IMR-90 (cell line): ENCODE results near the gene KLHL30. TPM values are rescaled to one million over a fixed set of nuclear protein-coding genes. Genes with fewer than 3 reads are reported as not detected.

Experiments used
- ATAC-seq: fragments of 200-7000 bp; cut with Tn5 transposase; 2 replicates; pipeline ENCODE4 v1.9.1; 2020; ENCODE audit warnings: low read depth, mild to moderate bottlenecking, moderate library complexity
- BruUV-seq: library from RNA; stranded (reverse); fragments of 400-500 nt; replicated peaks from 2 replicates; lab custom pipeline; 2021; lab: Mats Ljungman, UMichigan
- CTCF ChIA-PET: fragments of 300-600 bp; formaldehyde crosslinking; extraction: SDS; loops from one replicate; lab custom pipeline; 2021; ENCODE audit warnings: antibody characterized with exemption; lab: Yijun Ruan, JAX
- POLR2A ChIA-PET: fragments of 300-600 bp; sonication (Branson Sonifier 250); formaldehyde crosslinking; loops from one replicate; lab custom pipeline; 2022; ENCODE audit warnings: antibody characterized with exemption; ENCODE audit not compliant: unreplicated experiment; lab: Charles Lee
- DNase-seq: peaks from one replicate; pipeline ENCODE4 v3.0.0; 2013
- H2AFZ ChIP-seq: replicated peaks from 2 replicates; pipeline ENCODE3; 2013; ENCODE audit warnings: low read length, mild to moderate bottlenecking; ENCODE audit not compliant: poor library complexity
- H2AK5ac ChIP-seq: 2 replicates; pipeline ENCODE4 v1.6.1; 2013; ENCODE audit warnings: low read depth, low read length, inconsistent platforms
- H2AK9ac ChIP-seq: replicated peaks from 2 replicates; pipeline ENCODE3; 2013; ENCODE audit warnings: mild to moderate bottlenecking, low read depth, low read length, moderate library complexity; ENCODE audit not compliant: poor library complexity
- H2BK120ac ChIP-seq: 2 replicates; pipeline ENCODE4 v1.6.1; 2013; ENCODE audit warnings: low read depth, low read length, inconsistent platforms
- H2BK15ac ChIP-seq: 3 replicates; pipeline ENCODE4 v1.6.1; 2013; ENCODE audit warnings: low read depth, low read length, inconsistent platforms
- H2BK20ac ChIP-seq: 2 replicates; pipeline ENCODE4 v1.6.1; 2013; ENCODE audit warnings: low read depth, mild to moderate bottlenecking, inconsistent platforms, low read length, moderate library complexity
- H2BK5ac ChIP-seq: 2 replicates; pipeline ENCODE4 v1.6.1; 2013; ENCODE audit warnings: mild to moderate bottlenecking, low read depth, low read length, inconsistent platforms; ENCODE audit not compliant: poor library complexity, severe bottlenecking
- H3K14ac ChIP-seq: replicated peaks from 2 replicates; pipeline ENCODE4 v1.6.1; 2013; ENCODE audit warnings: low read depth, low read length, inconsistent platforms
- H3K18ac ChIP-seq: 2 replicates; pipeline ENCODE4 v1.6.1; 2013; ENCODE audit warnings: low read depth, low read length, control low read depth
- H3K23ac ChIP-seq: 2 replicates; pipeline ENCODE4 v1.6.1; 2013; ENCODE audit warnings: low read depth, low read length, inconsistent platforms
- H3K27ac ChIP-seq: 2 replicates; pipeline ENCODE4 v1.5.1; 2013; ENCODE audit warnings: mild to moderate bottlenecking, control low read depth, low read length; ENCODE audit not compliant: insufficient read depth
- H3K27me3 ChIP-seq: 2 replicates; pipeline ENCODE4 v1.6.1; 2013; ENCODE audit warnings: low read length; ENCODE audit not compliant: control insufficient read depth, insufficient read depth
- H3K36me3 ChIP-seq: 2 replicates; pipeline ENCODE4 v1.6.1; 2013; ENCODE audit warnings: low read length, mixed read lengths; ENCODE audit not compliant: control insufficient read depth, insufficient read depth
- H3K4ac ChIP-seq: 2 replicates; pipeline ENCODE4 v1.6.1; 2013; ENCODE audit warnings: low read depth, low read length, inconsistent platforms
- H3K4me1 ChIP-seq: 2 replicates; pipeline ENCODE4 v1.6.1; 2013; ENCODE audit warnings: low read length, mixed read lengths; ENCODE audit not compliant: control insufficient read depth, insufficient read depth
- H3K4me2 ChIP-seq: 2 replicates; pipeline ENCODE4 v1.6.1; 2013; ENCODE audit warnings: low read depth, mild to moderate bottlenecking, control low read depth, low read length, moderate library complexity
- H3K4me3 ChIP-seq: 2 replicates; pipeline ENCODE4 v1.5.1; 2013; ENCODE audit warnings: low read depth, mild to moderate bottlenecking, control low read depth, low read length, moderate library complexity; ENCODE audit not compliant: insufficient read depth
- H3K56ac ChIP-seq: 2 replicates; pipeline ENCODE4 v1.6.1; 2013; ENCODE audit warnings: low read length, inconsistent platforms; ENCODE audit not compliant: insufficient read depth; ENCODE audit errors: extremely low read depth
- H3K79me1 ChIP-seq, 2 experiments: 2 replicates each; pipeline ENCODE4 v1.6.1; 2013; ENCODE audit warnings: low read length in 2 of 2, inconsistent platforms in 1 of 2, low read depth in 1 of 2
- H3K9ac ChIP-seq: 2 replicates; pipeline ENCODE4 v1.6.1; 2013; ENCODE audit warnings: low read depth, low read length, control low read depth
- H3K9me1 ChIP-seq: 2 replicates; pipeline ENCODE4 v1.6.1; 2013; ENCODE audit warnings: low read length, inconsistent platforms; ENCODE audit not compliant: insufficient read depth
- H3K9me3 ChIP-seq: 2 replicates; pipeline ENCODE4 v1.6.1; 2013; ENCODE audit warnings: low read length; ENCODE audit not compliant: control insufficient read depth, insufficient read depth
- H4K20me1 ChIP-seq: 2 replicates; pipeline ENCODE4 v1.6.1; 2013; ENCODE audit warnings: low read length, inconsistent platforms; ENCODE audit not compliant: insufficient read depth
- H4K5ac ChIP-seq: 2 replicates; pipeline ENCODE4 v1.6.1; 2013; ENCODE audit warnings: mild to moderate bottlenecking, low read depth, low read length, control low read depth
- H4K8ac ChIP-seq, 2 experiments: 2 replicates each; pipeline ENCODE4 v1.6.1; 2013; ENCODE audit warnings: low read depth in 2 of 2, low read length in 2 of 2, control low read depth in 1 of 2, inconsistent platforms in 1 of 2
- H4K91ac ChIP-seq: 2 replicates; pipeline ENCODE4 v1.6.1; 2013; ENCODE audit warnings: low read depth, low read length, inconsistent platforms; ENCODE audit not compliant: insufficient read depth
- BHLHE40 ChIP-seq: fragments of 150-350 bp; IDR thresholded peaks from 2 replicates; pipeline ENCODE4 v1.6.1; 2016; ENCODE audit warnings: mild to moderate bottlenecking, low read depth, low read length
- CHD1 ChIP-seq: IDR thresholded peaks from 2 replicates; pipeline ENCODE4 v1.6.1; 2012; ENCODE audit warnings: low read depth, low read length, improper control_type of control experiment
- ELK1 ChIP-seq: fragments of 150-350 bp; IDR thresholded peaks from 2 replicates; pipeline ENCODE4 v1.6.1; 2016; ENCODE audit warnings: low read depth, mild to moderate bottlenecking, low read length, moderate library complexity, borderline replicate concordance
- FOS ChIP-seq: fragments of 150-350 bp; IDR thresholded peaks from 2 replicates; pipeline ENCODE4 v1.6.1; 2016; ENCODE audit warnings: low read depth, low read length
- MAFK ChIP-seq: IDR thresholded peaks from 2 replicates; pipeline ENCODE4 v1.6.1; 2012; ENCODE audit warnings: low read depth, low read length, improper control_type of control experiment
- MAZ ChIP-seq: IDR thresholded peaks from 2 replicates; pipeline ENCODE4 v1.6.1; 2012; ENCODE audit warnings: low read depth, mild to moderate bottlenecking, low read length, improper control_type of control experiment, moderate library complexity, borderline replicate concordance
- MXI1 ChIP-seq: IDR thresholded peaks from 2 replicates; pipeline ENCODE4 v1.6.1; 2012; ENCODE audit warnings: low read depth, mild to moderate bottlenecking, low read length, moderate library complexity, borderline replicate concordance
- NFE2L2 ChIP-seq: fragments of 150-350 bp; IDR thresholded peaks from 2 replicates; pipeline ENCODE4 v1.6.1; 2016; ENCODE audit warnings: low read depth, mild to moderate bottlenecking, low read length
- POLR2A ChIP-seq: IDR thresholded peaks from 2 replicates; pipeline ENCODE4 v1.6.1; 2012; ENCODE audit warnings: mild to moderate bottlenecking, low read depth, low read length
- RCOR1 ChIP-seq: IDR thresholded peaks from 2 replicates; pipeline ENCODE4 v1.6.1; 2012; ENCODE audit warnings: mild to moderate bottlenecking, low read length, improper control_type of control experiment; ENCODE audit not compliant: insufficient replicate concordance
- RFX5 ChIP-seq: IDR thresholded peaks from 2 replicates; pipeline ENCODE4 v1.8.0; 2012; ENCODE audit warnings: low read depth, mild to moderate bottlenecking, low read length, moderate library complexity
- USF2 ChIP-seq: fragments of 150-350 bp; IDR thresholded peaks from 2 replicates; pipeline ENCODE4 v1.6.1; 2017; ENCODE audit warnings: mild to moderate bottlenecking, antibody characterized with exemption, low read length, low read depth
- WGBS, 2 experiments: methylation state at CpG; one replicate each; pipeline versions ENCODE4 v1.1.5 to v1.1.7; 2013; ENCODE audit warnings: missing lambda C conversion rate in 2 of 2; ENCODE audit not compliant: insufficient read length in 1 of 2; ENCODE audit errors: extremely low coverage in 2 of 2; 5-methylcytosine and 5-hydroxymethylcytosine counted together
- dilution Hi-C: fragments of 300-500 bp; cut with HindIII; formaldehyde crosslinking; loops from one replicate; pipeline ENCODE4 v1.14.3; 2018; ENCODE audit warnings: low sequenced_read_pairs; ENCODE audit not compliant: unreplicated experiment
- in situ Hi-C: fragments of 300-500 bp; cut with MboI; formaldehyde crosslinking; loops from 3 replicates; pipeline ENCODE4 v1.14.3; 2019; ENCODE audit warnings: low sequenced_read_pairs, inconsistent platforms, mixed read lengths
- intact Hi-C: fragments of 100-400 bp; cut with micrococcal nuclease; formaldehyde crosslinking; loops from 2 replicates; pipeline ENCODE4 v1.10.0; 2022
- polyA plus RNA-seq, 3 experiments: library from polyadenylated mRNA; depleted of rRNA; stranded (reverse); fragments of >200 nt; gene quantifications; 2 replicates each; pipeline ENCODE4 v1.2.3, GENCODE V29; 2012; ENCODE audit warnings: low replicate concordance in 1 of 3
- total RNA-seq: library from RNA; depleted of rRNA; stranded (reverse); fragments of >200 nt; gene quantifications from 2 replicates; pipeline ENCODE4 v1.2.3, GENCODE V29; 2012

KLHL30 gene
- total and polyA plus RNA-seq, 2 of the 4 experiments (the other 2 are of a cell fraction): under 0.01 to 0.03 TPM

- TF ChIP-seq MAFK (no peak), RFX5 (no peak)
Measured at GRCh38 chr2:238122287-238123217, 15.9 kb upstream of the KLHL30 start (continued).

GRCh38 chr2:238123218-238123971 is 15.1 kb upstream of the KLHL30 start:
- Histone ChIP-seq H2AK5ac (no peak overlapping the region), H3K36me3 (no peaks in the 10 kb centered on the region), H3K14ac (no peak overlapping the region), H2BK15ac (no peak overlapping the region), H3K27me3 (peaks cover 33% of the 10 kb centered on the region), H4K5ac (no peak overlapping the region), H3K79me1 (no peaks in the 10 kb centered on the region), H3K4me2 (no peak overlapping the region), H3K4ac (no peak overlapping the region), H3K9ac (no peak overlapping the region), H2BK120ac (no peak overlapping the region), H3K9me3 (no peaks in the 10 kb centered on the region), H3K4me1 (peaks cover 10% of the 10 kb centered on the region), H2AK9ac (no peak overlapping the region), H4K91ac (no peak overlapping the region), H3K23ac (no peak overlapping the region), H2BK5ac (no peak overlapping the region), H4K20me1 (no peaks in the 10 kb centered on the region), H4K8ac (no peak overlapping the region), H2AFZ (no peak overlapping the region), H3K27ac (no peak overlapping the region), H3K56ac (no peak overlapping the region), H3K9me1 (peaks cover 5% of the 10 kb centered on the region; the same call in 1 of the 2 replicates), H3K18ac (no peak overlapping the region), H2BK20ac (no peak overlapping the region), H3K4me3 (no peak overlapping the region)
- in situ Hi-C loops (no loop called here), dilution Hi-C loops (no loop called here), intact Hi-C loops (loop anchor here (5.0 kb wide), 1 partner anchor 266 kb away; the partner anchor contains the start of gene RAMP1)
- ChIA-PET CTCF (no interaction called here), POLR2A (no interaction called here)
- BruUV-seq: no TSS peak
- ATAC-seq (no peak), DNase-seq (no peak)
- WGBS, 2 experiments: 58% methylated on average over 5 of the region's 22 CpGs; no CpG with 5 or more reads in 1 of the 2 experiments
- no peak for TF ChIP-seq POLR2A
- TF ChIP-seq CHD1: no peak
- no peak for TF ChIP-seq USF2
- no peak for TF ChIP-seq ELK1
- TF ChIP-seq MXI1: no peak
- TF ChIP-seq RFX5: no peak
- no peak for TF ChIP-seq RCOR1
- TF ChIP-seq BHLHE40: no peak
- TF ChIP-seq FOS: no peak
- TF ChIP-seq MAZ: no peak
- TF ChIP-seq NFE2L2: no peak
